HCT116 (cell line): Measurements from ENCODE around the gene MAML3. TPM values are rescaled to one million over a fixed set of nuclear protein-coding genes. Genes with fewer than 3 reads are reported as not detected.

ENCODE experiments used
- ATAC-seq: fragments of 200-7000 bp; cut with Tn5 transposase; 2 replicates; pipeline ENCODE4 v1.9.1; 2020; ENCODE audit warnings: mild to moderate bottlenecking, moderate library complexity
- BruUV-seq: library from RNA; stranded (reverse); fragments of 400-500 nt; replicated peaks from 2 replicates; lab custom pipeline; 2021; lab: Mats Ljungman, UMichigan
- CTCF ChIA-PET: fragments of 300-600 bp; sonication (Branson Sonifier 250); formaldehyde crosslinking; loops from one replicate; lab custom pipeline; 2021; ENCODE audit warnings: antibody characterized with exemption; lab: Charles Lee
- POLR2A ChIA-PET: fragments of 300-600, 350-600 bp; sonication (Branson Sonifier 250); formaldehyde crosslinking; loops from one replicate; lab custom pipeline; 2021; ENCODE audit warnings: antibody characterized with exemption; lab: Charles Lee
- RAD21 ChIA-PET, 2 experiments: fragments of 300-600 bp; sonication (Branson Sonifier 250); formaldehyde crosslinking; loops; one replicate each; lab custom pipeline; 2023; ENCODE audit warnings: low total read pairs in 2 of 2; ENCODE audit not compliant: uncharacterized antibody in 2 of 2, unreplicated experiment in 2 of 2, low non-redundant PET in 1 of 2; lab: Charles Lee
- DNase-seq: peaks from one replicate; pipeline ENCODE4 v3.0.0-alpha.2; 2010; ENCODE audit warnings: low read depth, low spot score
- H2AFZ ChIP-seq: fragments of 200-600 bp; shearing (Covaris generic), sonication (generic); 2 replicates; pipeline ENCODE4 v1.6.1; 2017; ENCODE audit warnings: low read depth, mixed run types, mixed read lengths, antibody characterized with exemption, low read length; ENCODE audit not compliant: poor library complexity, severe bottlenecking
- H3K27ac ChIP-seq: 2 replicates; pipeline ENCODE4 v1.5.1; 2012; ENCODE audit warnings: low read depth, low read length
- H3K27me3 ChIP-seq: fragments of 200-600 bp; sonication (generic); 2 replicates; pipeline ENCODE4 v1.6.1; 2016; ENCODE audit warnings: mixed run types, low read length, mixed read lengths; ENCODE audit not compliant: insufficient read depth
- H3K36me3 ChIP-seq, 2 experiments: fragments of 200-500 bp in 1 of 2; fragments of 200-600 bp in 1 of 2; sonication (Bioruptor generic) in 1 of 2; sonication (generic) in 1 of 2; 2 replicates each; pipeline versions ENCODE4 v1.5.1 to v1.6.1; 2014 to 2016; ENCODE audit warnings: low read length in 2 of 2, inconsistent platforms in 1 of 2, mixed read lengths in 1 of 2, mixed run types in 1 of 2; ENCODE audit not compliant: insufficient read depth in 2 of 2, control insufficient read depth in 1 of 2
- H3K4me1 ChIP-seq, 2 experiments: fragments of 200-600 bp in 1 of 2; sonication (generic) in 1 of 2; 2 replicates each; pipeline versions ENCODE4 v1.5.1 to v1.6.1; 2012 to 2017; ENCODE audit warnings: low read length in 2 of 2, inconsistent platforms in 1 of 2, mild to moderate bottlenecking in 1 of 2, mixed read lengths in 1 of 2, mixed run types in 1 of 2, moderate library complexity in 1 of 2; ENCODE audit not compliant: insufficient read depth in 2 of 2, control insufficient read depth in 1 of 2
- H3K4me2 ChIP-seq: fragments of 200-600 bp; sonication (generic); 2 replicates; pipeline ENCODE4 v1.6.1; 2017; ENCODE audit warnings: mixed run types, low read length, mixed read lengths
- H3K4me3 ChIP-seq, 2 experiments: fragments of 200-600 bp in 1 of 2; sonication (generic) in 1 of 2; replicated peaks in 1 of 2; 2 replicates each; pipeline ENCODE4 v1.5.1; 2011 to 2016; ENCODE audit warnings: low read length in 2 of 2, control low read depth in 1 of 2, low read depth in 1 of 2, mild to moderate bottlenecking in 1 of 2, mixed read lengths in 1 of 2, mixed run types in 1 of 2
- H3K79me2 ChIP-seq: fragments of 200-600 bp; sonication (generic); 2 replicates; pipeline ENCODE4 v1.6.1; 2017; ENCODE audit warnings: mild to moderate bottlenecking, mixed run types, low read length, moderate library complexity, mixed read lengths; ENCODE audit not compliant: insufficient read depth
- H3K9ac ChIP-seq: fragments of 200-600 bp; sonication (generic); 2 replicates; pipeline ENCODE4 v1.6.1; 2016; ENCODE audit warnings: low read length, mixed read lengths
- H3K9me2 ChIP-seq: fragments of 200-600 bp; sonication (generic), shearing (Covaris generic); 2 replicates; pipeline ENCODE4 v1.6.1; 2017; ENCODE audit warnings: mixed run types, mild to moderate bottlenecking, moderate library complexity; ENCODE audit not compliant: insufficient read depth
- H3K9me3 ChIP-seq, 2 experiments: fragments of 200-500 bp in 1 of 2; fragments of 200-600 bp in 1 of 2; sonication (Bioruptor generic) in 1 of 2; sonication (generic) in 1 of 2; 2 replicates each; pipeline ENCODE4 v1.6.1; 2014 to 2017; ENCODE audit warnings: low read length in 2 of 2, mixed read lengths in 2 of 2, inconsistent platforms in 1 of 2, low read depth in 1 of 2, mild to moderate bottlenecking in 1 of 2, mixed run types in 1 of 2, moderate library complexity in 1 of 2; ENCODE audit not compliant: control insufficient read depth in 1 of 2, insufficient read depth in 1 of 2
- H4K20me1 ChIP-seq: fragments of 200-600 bp; sonication (generic), shearing (Covaris generic); 2 replicates; pipeline ENCODE4 v1.6.1; 2017; ENCODE audit warnings: mixed run types, mild to moderate bottlenecking, moderate library complexity; ENCODE audit not compliant: insufficient read depth
- CBX3 ChIP-seq: IDR thresholded peaks from 2 replicates; pipeline ENCODE4 v1.6.1; 2012; ENCODE audit warnings: low read depth
- CEBPB ChIP-seq: IDR thresholded peaks from 2 replicates; pipeline ENCODE4 v1.6.1; 2012; ENCODE audit warnings: low read depth
- EGR1 ChIP-seq: IDR thresholded peaks from 2 replicates; pipeline ENCODE4 v1.6.1; 2012; ENCODE audit warnings: low read depth
- EZH2 ChIP-seq: fragments of 200-600 bp; sonication (generic); IDR thresholded peaks from 2 replicates; pipeline ENCODE4 v1.6.1; 2017; ENCODE audit warnings: antibody characterized with exemption, mixed run types
- JUND ChIP-seq: IDR thresholded peaks from 2 replicates; pipeline ENCODE4 v1.6.1; 2012
- POLR2AphosphoS5 ChIP-seq: IDR thresholded peaks from 2 replicates; pipeline ENCODE4 v1.6.1; 2011; ENCODE audit warnings: mild to moderate bottlenecking, low read depth, low read length, moderate library complexity
- TCF7L2 ChIP-seq: IDR thresholded peaks from 2 replicates; pipeline ENCODE4 v1.7.0; 2011; ENCODE audit warnings: borderline replicate concordance, inconsistent platforms; ENCODE audit not compliant: insufficient read depth, insufficient read length; ENCODE audit errors: extremely low read depth
- ZFX ChIP-seq: fragments of 450-650 bp; IDR thresholded peaks from 2 replicates; pipeline ENCODE4 v1.6.1; 2017
- ZNF274 ChIP-seq: fragments of 200-500 bp; sonication (Bioruptor generic); IDR thresholded peaks from 2 replicates; pipeline ENCODE4 v1.6.1; 2014; ENCODE audit warnings: mild to moderate bottlenecking, low read depth, low read length, inconsistent platforms
- intact Hi-C: fragments of 100-400 bp; cut with micrococcal nuclease; formaldehyde crosslinking; loops from 2 replicates; pipeline ENCODE4 v1.10.0; 2022
- total RNA-seq: library from RNA; stranded (reverse); gene quantifications from one replicate; pipeline ENCODE4 v1.2.1, GENCODE V29; 2021; ENCODE audit not compliant: unreplicated experiment
- TF ChIP-seq, protein P1 (sequence below): IDR thresholded peaks from 2 replicates; pipeline ENCODE4 v1.6.1; 2011; ENCODE audit warnings: mild to moderate bottlenecking, low read length, moderate library complexity; ENCODE audit not compliant: insufficient replicate concordance; ENCODE audit errors: extremely low read depth
- TF ChIP-seq, protein P2 (sequence below): IDR thresholded peaks from 2 replicates; pipeline ENCODE4 v1.6.1; 2012; ENCODE audit warnings: low read depth
- TF ChIP-seq, protein P3 (sequence below): IDR thresholded peaks from 2 replicates; pipeline ENCODE4 v1.6.1; 2012
- TF ChIP-seq, protein P4 (sequence below), 3 experiments: fragments of 200-600 bp in 1 of 3; sonication (generic) in 1 of 3; IDR thresholded peaks in 2 of 3; conservative IDR thresholded peaks in 1 of 3; 2 replicates each; pipeline ENCODE4 v1.5.1; 2012 to 2017; ENCODE audit warnings: low read depth in 2 of 3, low read length in 2 of 3, antibody characterized with exemption in 1 of 3, borderline replicate concordance in 1 of 3, control low read depth in 1 of 3, mild to moderate bottlenecking in 1 of 3, mixed read lengths in 1 of 3, mixed run types in 1 of 3, moderate library complexity in 1 of 3; ENCODE audit not compliant: insufficient read depth in 1 of 3

Gene MAML3
- total RNA-seq, 1 experiment from 2014 or later, result 3.1 TPM

DNA sequence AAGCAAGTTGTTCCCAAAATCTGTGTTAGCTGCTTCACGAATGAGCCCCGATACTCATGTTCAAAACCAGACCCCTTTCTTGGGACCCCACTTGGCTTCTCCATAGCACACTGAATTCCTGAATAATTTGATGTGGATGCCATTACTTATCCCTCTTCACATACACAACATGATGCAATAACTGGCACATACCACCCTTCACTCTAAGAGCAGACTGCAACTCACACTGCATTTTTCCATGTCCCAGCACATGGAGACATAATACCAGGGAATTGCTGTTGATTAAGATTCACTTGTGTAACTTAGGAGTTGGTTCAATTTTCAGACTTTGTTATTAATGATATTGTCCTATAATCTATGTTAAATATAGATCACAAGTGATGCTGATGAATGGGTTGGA, 213.4 kb downstream of the MAML3 start:
- Histone ChIP-seq H3K9me2 (no peaks in the 10 kb centered on the region), H2AFZ (no peak overlapping the region), H3K36me3 (no peaks in the 10 kb centered on the region), H3K27me3 (no peaks in the 10 kb centered on the region), H3K4me1 (no peaks in the 10 kb centered on the region), H3K79me2 (no peaks in the 10 kb centered on the region), H3K9ac (no peak overlapping the region), H3K4me3 (no peak overlapping the region), H4K20me1 (no peaks in the 10 kb centered on the region), H3K9me3 (no peaks in the 10 kb centered on the region), H3K27ac (no peak overlapping the region), H3K4me2 (no peak overlapping the region)
- RAD21 ChIA-PET, result no interaction called here
- BruUV-seq, result no TSS peak
- TF ChIP-seq CEBPB, result 0 out of 2 replicates have a peak, but pooled peaks have one; percentile 27
- TF ChIP-seq, protein P1, sequence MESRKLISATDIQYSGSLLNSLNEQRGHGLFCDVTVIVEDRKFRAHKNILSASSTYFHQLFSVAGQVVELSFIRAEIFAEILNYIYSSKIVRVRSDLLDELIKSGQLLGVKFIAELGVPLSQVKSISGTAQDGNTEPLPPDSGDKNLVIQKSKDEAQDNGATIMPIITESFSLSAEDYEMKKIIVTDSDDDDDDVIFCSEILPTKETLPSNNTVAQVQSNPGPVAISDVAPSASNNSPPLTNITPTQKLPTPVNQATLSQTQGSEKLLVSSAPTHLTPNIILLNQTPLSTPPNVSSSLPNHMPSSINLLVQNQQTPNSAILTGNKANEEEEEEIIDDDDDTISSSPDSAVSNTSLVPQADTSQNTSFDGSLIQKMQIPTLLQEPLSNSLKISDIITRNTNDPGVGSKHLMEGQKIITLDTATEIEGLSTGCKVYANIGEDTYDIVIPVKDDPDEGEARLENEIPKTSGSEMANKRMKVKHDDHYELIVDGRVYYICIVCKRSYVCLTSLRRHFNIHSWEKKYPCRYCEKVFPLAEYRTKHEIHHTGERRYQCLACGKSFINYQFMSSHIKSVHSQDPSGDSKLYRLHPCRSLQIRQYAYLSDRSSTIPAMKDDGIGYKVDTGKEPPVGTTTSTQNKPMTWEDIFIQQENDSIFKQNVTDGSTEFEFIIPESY, result no peak
- CTCF ChIA-PET, result no interaction called here
- POLR2A ChIA-PET, result no interaction called here
- ATAC-seq (no peak), DNase-seq (no peak)
- intact Hi-C loops, result no loop called here

DNA sequence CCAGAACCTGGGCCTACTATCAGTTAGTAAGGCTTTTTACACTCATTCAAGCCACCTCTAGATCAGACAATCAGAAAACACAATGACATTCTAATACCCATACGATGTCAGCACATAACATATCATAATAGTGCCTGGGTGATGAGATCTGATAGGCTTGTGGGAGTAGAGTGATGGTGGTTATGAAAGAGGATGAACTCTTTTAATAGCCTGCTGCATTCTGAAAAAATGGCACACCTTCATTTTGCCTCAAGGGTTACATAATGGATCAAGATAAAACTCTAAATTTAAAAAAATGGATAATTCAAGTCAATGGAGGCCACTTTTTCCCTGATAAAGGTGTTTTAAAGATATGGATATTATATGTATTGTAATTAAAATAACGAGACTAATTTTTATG, 215.6 kb downstream of the MAML3 start:
- H3K4me1 ChIP-seq, result no peaks in the 10 kb centered on the region
- no peaks in the 10 kb centered on the region for H3K36me3 ChIP-seq
- BruUV-seq, result no TSS peak
- no peaks in the 10 kb centered on the region for H3K9me3 ChIP-seq
- H2AFZ ChIP-seq, result no peak overlapping the region
- no peak overlapping the region for H3K4me3 ChIP-seq
- no peaks in the 10 kb centered on the region for H3K9me2 ChIP-seq
- DNase-seq, result no peak
- H3K79me2 ChIP-seq, result no peaks in the 10 kb centered on the region
- H4K20me1 ChIP-seq, result no peaks in the 10 kb centered on the region
- no peak overlapping the region for H3K9ac ChIP-seq
- ChIA-PET CTCF (no interaction called here), POLR2A (no interaction called here), RAD21 (no interaction called here)
- intact Hi-C loops, result no loop called here
- no peak overlapping the region for H3K4me2 ChIP-seq
- no peaks in the 10 kb centered on the region for H3K27me3 ChIP-seq
- ATAC-seq, result no peak
- no peak overlapping the region for H3K27ac ChIP-seq
- TF ChIP-seq CBX3, result no peak
- TF ChIP-seq, protein P2, sequence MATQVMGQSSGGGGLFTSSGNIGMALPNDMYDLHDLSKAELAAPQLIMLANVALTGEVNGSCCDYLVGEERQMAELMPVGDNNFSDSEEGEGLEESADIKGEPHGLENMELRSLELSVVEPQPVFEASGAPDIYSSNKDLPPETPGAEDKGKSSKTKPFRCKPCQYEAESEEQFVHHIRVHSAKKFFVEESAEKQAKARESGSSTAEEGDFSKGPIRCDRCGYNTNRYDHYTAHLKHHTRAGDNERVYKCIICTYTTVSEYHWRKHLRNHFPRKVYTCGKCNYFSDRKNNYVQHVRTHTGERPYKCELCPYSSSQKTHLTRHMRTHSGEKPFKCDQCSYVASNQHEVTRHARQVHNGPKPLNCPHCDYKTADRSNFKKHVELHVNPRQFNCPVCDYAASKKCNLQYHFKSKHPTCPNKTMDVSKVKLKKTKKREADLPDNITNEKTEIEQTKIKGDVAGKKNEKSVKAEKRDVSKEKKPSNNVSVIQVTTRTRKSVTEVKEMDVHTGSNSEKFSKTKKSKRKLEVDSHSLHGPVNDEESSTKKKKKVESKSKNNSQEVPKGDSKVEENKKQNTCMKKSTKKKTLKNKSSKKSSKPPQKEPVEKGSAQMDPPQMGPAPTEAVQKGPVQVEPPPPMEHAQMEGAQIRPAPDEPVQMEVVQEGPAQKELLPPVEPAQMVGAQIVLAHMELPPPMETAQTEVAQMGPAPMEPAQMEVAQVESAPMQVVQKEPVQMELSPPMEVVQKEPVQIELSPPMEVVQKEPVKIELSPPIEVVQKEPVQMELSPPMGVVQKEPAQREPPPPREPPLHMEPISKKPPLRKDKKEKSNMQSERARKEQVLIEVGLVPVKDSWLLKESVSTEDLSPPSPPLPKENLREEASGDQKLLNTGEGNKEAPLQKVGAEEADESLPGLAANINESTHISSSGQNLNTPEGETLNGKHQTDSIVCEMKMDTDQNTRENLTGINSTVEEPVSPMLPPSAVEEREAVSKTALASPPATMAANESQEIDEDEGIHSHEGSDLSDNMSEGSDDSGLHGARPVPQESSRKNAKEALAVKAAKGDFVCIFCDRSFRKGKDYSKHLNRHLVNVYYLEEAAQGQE, result no peak
- TF ChIP-seq, protein P3, sequence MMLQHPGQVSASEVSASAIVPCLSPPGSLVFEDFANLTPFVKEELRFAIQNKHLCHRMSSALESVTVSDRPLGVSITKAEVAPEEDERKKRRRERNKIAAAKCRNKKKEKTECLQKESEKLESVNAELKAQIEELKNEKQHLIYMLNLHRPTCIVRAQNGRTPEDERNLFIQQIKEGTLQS, result no peak
- TF ChIP-seq TCF7L2, result no peak
- TF ChIP-seq JUND, result no peak
- TF ChIP-seq EGR1, result no peak
- TF ChIP-seq POLR2AphosphoS5, result no peak
- TF ChIP-seq ZNF274, result no peak
- TF ChIP-seq, protein P4, sequence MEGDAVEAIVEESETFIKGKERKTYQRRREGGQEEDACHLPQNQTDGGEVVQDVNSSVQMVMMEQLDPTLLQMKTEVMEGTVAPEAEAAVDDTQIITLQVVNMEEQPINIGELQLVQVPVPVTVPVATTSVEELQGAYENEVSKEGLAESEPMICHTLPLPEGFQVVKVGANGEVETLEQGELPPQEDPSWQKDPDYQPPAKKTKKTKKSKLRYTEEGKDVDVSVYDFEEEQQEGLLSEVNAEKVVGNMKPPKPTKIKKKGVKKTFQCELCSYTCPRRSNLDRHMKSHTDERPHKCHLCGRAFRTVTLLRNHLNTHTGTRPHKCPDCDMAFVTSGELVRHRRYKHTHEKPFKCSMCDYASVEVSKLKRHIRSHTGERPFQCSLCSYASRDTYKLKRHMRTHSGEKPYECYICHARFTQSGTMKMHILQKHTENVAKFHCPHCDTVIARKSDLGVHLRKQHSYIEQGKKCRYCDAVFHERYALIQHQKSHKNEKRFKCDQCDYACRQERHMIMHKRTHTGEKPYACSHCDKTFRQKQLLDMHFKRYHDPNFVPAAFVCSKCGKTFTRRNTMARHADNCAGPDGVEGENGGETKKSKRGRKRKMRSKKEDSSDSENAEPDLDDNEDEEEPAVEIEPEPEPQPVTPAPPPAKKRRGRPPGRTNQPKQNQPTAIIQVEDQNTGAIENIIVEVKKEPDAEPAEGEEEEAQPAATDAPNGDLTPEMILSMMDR (IDR thresholded peaks at IDR 0.05 in 2 of 3, conservative IDR thresholded peaks at IDR 0.05 in 1 of 3; ENCODE audit: borderline replicate concordance in 1 of 3, insufficient read depth in 1 of 3, low read depth in 2 of 3, low read length in 2 of 3), result no peak
- no peak for TF ChIP-seq ZFX
- no peak for TF ChIP-seq EZH2
